Astrocyte of the cerebellum (primary cell): Measurements from ENCODE around the gene DPYSL4.

ENCODE experiments used
- DNase-seq: peaks from one replicate; pipeline ENCODE4 v3.0.0-alpha.2; 2011; ENCODE audit warnings: low read depth
- H3K4me3 ChIP-seq: 2 replicates; pipeline ENCODE4 v1.5.1; 2011; ENCODE audit warnings: mild to moderate bottlenecking, low read depth, low read length, moderate library complexity
- CTCF ChIP-seq: IDR thresholded peaks from 2 replicates; pipeline ENCODE4 v1.5.1; 2012; ENCODE audit warnings: low read length, low read depth, moderate library complexity, mild to moderate bottlenecking; ENCODE audit errors: missing control alignments
- in situ Hi-C: cut with HindIII; loops from 2 replicates; pipeline ENCODE4 v1.10.0; 2017; ENCODE audit warnings: low sequenced_read_pairs

Gene DPYSL4

GRCh38 chr10:132168571-132169030, 18.1 kb upstream of the DPYSL4 start:
- DNase-seq = no peak
- TF ChIP-seq CTCF = no peak
- H3K4me3 ChIP-seq = no peak overlapping the region
- in situ Hi-C loops = no loop called here

DNA sequence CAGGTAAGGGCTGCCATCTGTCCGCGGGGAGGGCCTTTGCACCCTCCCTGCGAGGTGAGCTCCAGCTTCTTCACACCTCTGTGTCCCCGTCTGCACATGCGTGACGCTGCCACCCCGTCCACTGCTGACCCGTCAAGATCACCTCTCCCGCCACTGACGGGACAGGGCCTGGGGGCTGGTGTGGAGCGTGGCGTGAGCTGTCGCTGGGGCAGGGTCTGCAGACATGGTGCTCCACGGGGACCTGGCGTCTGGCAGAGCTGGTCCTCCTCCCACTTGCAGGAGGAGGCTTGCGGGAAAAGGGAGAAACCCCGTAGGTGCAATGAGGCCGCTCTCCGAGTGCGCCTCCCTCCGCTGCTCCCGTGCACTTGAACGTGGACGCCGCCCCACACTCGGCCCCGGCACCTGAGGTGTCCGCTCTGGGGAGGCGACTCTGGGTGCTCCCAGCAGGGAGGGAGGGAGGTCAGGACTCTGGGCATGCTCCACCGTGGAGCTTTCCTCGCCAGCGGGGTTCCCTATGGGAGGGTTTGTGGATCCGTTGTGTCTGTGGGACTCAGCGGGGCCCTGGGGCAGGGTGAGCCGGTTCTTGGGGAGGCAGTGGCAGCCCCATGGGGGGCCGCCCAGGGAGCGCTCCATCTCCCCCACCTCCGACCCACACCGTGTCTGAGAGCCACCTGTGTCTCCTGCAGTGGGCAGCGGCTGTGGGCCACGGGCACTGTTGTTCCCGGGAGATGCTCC, 17.6 kb upstream of the DPYSL4 start:
- no peak for DNase-seq
- in situ Hi-C loops = no loop called here
- TF ChIP-seq CTCF = no peak
- no peak overlapping the region for H3K4me3 ChIP-seq

DNA sequence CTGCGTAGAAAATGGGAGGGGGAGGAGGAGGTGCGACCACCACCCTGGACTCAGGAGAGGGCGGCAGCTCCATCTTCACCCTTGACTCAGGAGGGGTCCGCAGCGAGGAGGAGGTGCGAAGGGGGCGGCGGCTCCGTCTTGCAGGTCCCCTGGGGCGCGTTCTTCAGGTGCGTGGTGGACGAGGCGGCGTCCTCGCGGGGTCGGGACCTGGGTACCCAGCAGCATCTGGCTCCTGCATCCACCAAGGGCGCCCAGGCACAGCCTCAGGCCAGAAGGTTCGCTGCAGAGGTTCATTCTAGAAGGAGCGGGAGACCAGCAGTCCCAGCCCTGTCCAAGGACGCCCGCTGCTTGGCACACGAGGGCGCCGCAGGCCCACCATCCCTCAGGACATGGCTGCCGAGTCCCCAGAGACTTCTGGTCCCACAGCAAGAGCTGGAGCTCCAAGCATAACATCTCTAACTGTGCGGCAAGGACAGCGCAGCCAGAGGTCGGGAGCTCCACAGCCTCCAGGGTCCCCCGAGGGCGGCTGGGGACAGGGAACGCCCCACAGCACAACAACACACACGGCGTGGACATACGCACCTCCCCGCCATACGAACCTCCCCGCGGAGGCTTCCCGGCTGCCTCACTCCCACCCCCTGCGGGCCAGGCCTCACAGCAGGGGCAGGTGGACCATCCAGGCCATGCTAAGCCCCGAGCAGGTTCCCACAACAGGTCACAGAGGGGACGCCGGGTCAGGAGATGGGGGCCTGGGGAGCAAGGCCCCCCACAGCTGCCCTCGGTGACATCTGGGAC, 16.8 kb upstream of the DPYSL4 start:
- TF ChIP-seq CTCF = no peak
- DNase-seq = no peak

GRCh38 chr10:132170561-132171361, 16.0 kb upstream of the DPYSL4 start:
- in situ Hi-C loops = no loop called here
- DNase-seq = no peak
- no peak overlapping the region for H3K4me3 ChIP-seq
- no peak for TF ChIP-seq CTCF

More for the DNA sequence above, 16.8 kb upstream of the DPYSL4 start:
- H3K4me3 ChIP-seq = no peak overlapping the region
- in situ Hi-C loops = no loop called here

- in situ Hi-C loops = no loop called here
- TF ChIP-seq CTCF = no peak
- no peak for DNase-seq
- H3K4me3 ChIP-seq = no peak overlapping the region
Observed at GRCh38 chr10:132172091-132173066, 14.4 kb upstream of the DPYSL4 start.

- in situ Hi-C loops = no loop called here
- TF ChIP-seq CTCF = no peak
- no peak for DNase-seq
- no peak overlapping the region for H3K4me3 ChIP-seq
Observed at GRCh38 chr10:132173185-132173584, 13.6 kb upstream of the DPYSL4 start.
